Neural cell (in vitro differentiated cells): ENCODE results near the gene ZNHIT2. TPM values are rescaled to one million over a fixed set of nuclear protein-coding genes. Genes with fewer than 3 reads are reported as not detected.

Experiments
- H2AFZ ChIP-seq: fragments of 200-600, 300-800 bp; sonication (generic), shearing (Covaris generic); 2 replicates; pipeline ENCODE4 v1.6.0; 2014; ENCODE audit warnings: low read depth, mild to moderate bottlenecking, antibody characterized with exemption, low read length, moderate library complexity
- H3F3A ChIP-seq: fragments of 200-600 bp; shearing (Covaris generic); 2 replicates; pipeline ENCODE4 v1.6.1; 2016; ENCODE audit warnings: mild to moderate bottlenecking, moderate library complexity, mixed read lengths, antibody characterized with exemption, low read length; ENCODE audit not compliant: insufficient read depth, poor library complexity, severe bottlenecking
- H3K27ac ChIP-seq: fragments of 200-600, 300-800 bp; sonication (generic), shearing (Covaris generic); 2 replicates; pipeline ENCODE4 v1.5.1; 2014; ENCODE audit warnings: mild to moderate bottlenecking, low read length, moderate library complexity
- H3K27me3 ChIP-seq: fragments of 300-800, 200-600 bp; sonication (generic), shearing (Covaris generic); 2 replicates; pipeline ENCODE4 v1.6.0; 2014; ENCODE audit warnings: mild to moderate bottlenecking, low read depth, low read length, moderate library complexity; ENCODE audit not compliant: insufficient read depth
- H3K36me3 ChIP-seq: fragments of 300-800, 200-600 bp; sonication (generic), shearing (Covaris generic); 2 replicates; pipeline ENCODE4 v1.5.1; 2014; ENCODE audit warnings: mild to moderate bottlenecking, antibody characterized with exemption, low read length, moderate library complexity; ENCODE audit not compliant: insufficient read depth
- H3K4me2 ChIP-seq: fragments of 300-800, 200-600 bp; sonication (generic), shearing (Covaris generic); 2 replicates; pipeline ENCODE4 v1.6.0; 2014; ENCODE audit warnings: mild to moderate bottlenecking, low read length
- H3K4me3 ChIP-seq: fragments of 300-800, 200-600 bp; sonication (generic), shearing (Covaris generic); 2 replicates; pipeline ENCODE4 v1.5.1; 2014; ENCODE audit warnings: mild to moderate bottlenecking, low read length, moderate library complexity
- H3K79me2 ChIP-seq: fragments of 200-600 bp; shearing (Covaris generic); replicated peaks from 2 replicates; pipeline ENCODE4 v1.6.0; 2014; ENCODE audit warnings: mild to moderate bottlenecking, low read length, moderate library complexity; ENCODE audit not compliant: insufficient read depth
- H3K9ac ChIP-seq: fragments of 300-800, 200-600 bp; sonication (generic), shearing (Covaris generic); 2 replicates; pipeline ENCODE4 v1.6.1; 2016; ENCODE audit warnings: mild to moderate bottlenecking, low read length, mixed read lengths
- H3K9me2 ChIP-seq: fragments of 200-600 bp; shearing (Covaris generic); 2 replicates; pipeline ENCODE4 v1.6.1; 2016; ENCODE audit warnings: mild to moderate bottlenecking, low read length, mixed read lengths; ENCODE audit not compliant: insufficient read depth
- H3K9me3 ChIP-seq: fragments of 200-600, 300-800 bp; sonication (generic), shearing (Covaris generic); 2 replicates; pipeline ENCODE4 v1.6.1; 2016; ENCODE audit warnings: mild to moderate bottlenecking, mixed run types, low read length, moderate library complexity, mixed read lengths
- H4K20me1 ChIP-seq: fragments of 200-600 bp; shearing (Covaris generic); 2 replicates; pipeline ENCODE4 v1.6.1; 2016; ENCODE audit warnings: mild to moderate bottlenecking, mixed run types; ENCODE audit not compliant: insufficient read depth
- CTCF ChIP-seq: fragments of 450-650 bp; IDR thresholded peaks from 2 replicates; pipeline ENCODE4 v1.5.1; 2014; ENCODE audit warnings: antibody characterized with exemption, mild to moderate bottlenecking, moderate library complexity; ENCODE audit not compliant: poor library complexity, severe bottlenecking
- EP300 ChIP-seq: fragments of 450-650 bp; conservative IDR thresholded peaks from 2 replicates; pipeline ENCODE4 v1.6.1; 2014; ENCODE audit warnings: antibody characterized with exemption, mild to moderate bottlenecking, moderate library complexity; ENCODE audit not compliant: poor library complexity, severe bottlenecking
- EZH2 ChIP-seq: fragments of 200-600, 300-800 bp; shearing (Covaris generic), sonication (generic); IDR thresholded peaks from 2 replicates; pipeline ENCODE4 v1.6.1; 2014; ENCODE audit warnings: antibody characterized with exemption, low read length, borderline replicate concordance, mild to moderate bottlenecking; ENCODE audit not compliant: insufficient read depth, poor library complexity, severe bottlenecking
- MXI1 ChIP-seq: fragments of 450-650 bp; conservative IDR thresholded peaks from 2 replicates; pipeline ENCODE4 v1.6.1; 2014; ENCODE audit warnings: antibody characterized with exemption, mild to moderate bottlenecking; ENCODE audit not compliant: poor library complexity, severe bottlenecking
- POLR2AphosphoS5 ChIP-seq: IDR thresholded peaks from 2 replicates; pipeline ENCODE4 v1.6.1; 2012
- RAD21 ChIP-seq: fragments of 450-650 bp; conservative IDR thresholded peaks from 2 replicates; pipeline ENCODE4 v1.6.1; 2014; ENCODE audit warnings: antibody characterized with exemption, mild to moderate bottlenecking, moderate library complexity
- REST ChIP-seq: IDR thresholded peaks from 2 replicates; pipeline ENCODE4 v1.6.1; 2012; ENCODE audit warnings: borderline replicate concordance
- SMC3 ChIP-seq: fragments of 450-650 bp; conservative IDR thresholded peaks from 2 replicates; pipeline ENCODE4 v1.6.1; 2014; ENCODE audit warnings: antibody characterized with exemption, mild to moderate bottlenecking, moderate library complexity; ENCODE audit not compliant: poor library complexity
- TAF1 ChIP-seq: IDR thresholded peaks from 2 replicates; pipeline ENCODE4 v1.6.1; 2012; ENCODE audit warnings: low read depth
- polyA plus RNA-seq: library from polyadenylated mRNA; depleted of rRNA; stranded (reverse); fragments of >200 nt; gene quantifications from 2 replicates; pipeline ENCODE4 v1.2.3, GENCODE V29; 2014

The ZNHIT2 gene
- polyA plus RNA-seq, 1 donor from 2014 or later = 7.0 TPM

DNA sequence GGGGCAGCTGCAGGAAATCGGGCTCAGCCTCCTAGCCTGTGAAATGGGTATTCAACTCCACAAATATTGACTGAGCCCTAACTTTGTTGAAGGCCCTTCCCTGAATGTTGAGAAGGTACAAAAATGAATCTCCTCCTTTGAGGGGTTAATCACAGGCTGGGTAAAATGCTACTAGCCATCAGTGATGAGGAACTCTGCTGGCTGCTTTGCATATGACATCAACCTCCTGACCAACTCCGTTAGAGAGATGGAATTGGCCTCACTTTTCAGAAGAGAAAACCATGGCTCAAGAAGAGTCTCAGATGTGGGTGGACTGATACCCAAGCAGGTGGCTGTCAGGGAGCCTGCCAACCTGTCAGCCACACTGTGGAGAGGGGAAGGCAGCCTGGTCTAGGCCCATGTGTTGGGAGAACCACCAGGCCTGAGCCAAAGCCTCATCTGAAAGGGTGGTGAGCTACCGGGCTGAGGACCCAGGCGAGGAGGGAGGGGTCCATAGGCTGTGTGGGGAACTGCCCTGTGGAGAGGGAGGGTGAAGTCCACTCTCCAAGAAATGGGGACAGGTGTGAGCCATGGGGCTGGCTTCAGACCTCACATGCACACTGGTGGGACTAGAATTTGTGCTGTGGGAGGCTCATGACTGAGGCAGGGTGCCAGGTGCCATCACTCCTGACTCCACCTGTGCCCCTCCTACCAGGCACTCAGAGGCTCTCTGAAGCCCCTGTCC is 45.4 kb downstream of the ZNHIT2 start:
- Histone ChIP-seq H4K20me1 (no peaks in the 10 kb centered on the region), H3K79me2 (no peaks in the 10 kb centered on the region), H3K9me2 (no peaks in the 10 kb centered on the region), H3K9ac (no peak overlapping the region), H3K4me2 (no peak overlapping the region), H3K27me3 (no peaks in the 10 kb centered on the region), H3F3A (no peaks in the 10 kb centered on the region), H3K4me3 (no peak overlapping the region), H3K27ac (no peak overlapping the region), H3K36me3 (no peaks in the 10 kb centered on the region), H2AFZ (no peak overlapping the region), H3K9me3 (no peaks in the 10 kb centered on the region)
- no peak for TF ChIP-seq EP300
- TF ChIP-seq POLR2AphosphoS5 = no peak
- TF ChIP-seq MXI1 = no peak
- no peak for TF ChIP-seq SMC3
- no peak for TF ChIP-seq RAD21
- no peak for TF ChIP-seq CTCF
- TF ChIP-seq TAF1 = no peak
- TF ChIP-seq REST = no peak

GRCh38 chr11:65069217-65069616 is 48.3 kb downstream of the ZNHIT2 start:
- Histone ChIP-seq H3K36me3 (no peaks in the 10 kb centered on the region), H2AFZ (no peak overlapping the region), H3F3A (no peaks in the 10 kb centered on the region), H3K4me2 (no peak overlapping the region), H3K9me2 (no peaks in the 10 kb centered on the region), H3K9ac (no peak overlapping the region), H3K9me3 (no peaks in the 10 kb centered on the region), H3K27me3 (no peaks in the 10 kb centered on the region), H3K27ac (no peak overlapping the region), H3K4me3 (no peak overlapping the region), H4K20me1 (no peaks in the 10 kb centered on the region), H3K79me2 (no peaks in the 10 kb centered on the region)
- TF ChIP-seq TAF1 (no peak), CTCF (no peak), POLR2AphosphoS5 (no peak), EZH2 (no peak), SMC3 (no peak), REST (no peak), RAD21 (no peak), MXI1 (no peak), EP300 (no peak)
